Type B pancreatic cell (in vitro differentiated cells): ENCODE measurements around the gene TMTC2. TPM values are rescaled to one million over a fixed set of nuclear protein-coding genes. Genes with fewer than 3 reads are reported as not detected.
"Not testable (repeated sequence)": the region's sequence is repeated elsewhere in the genome, so short reads cannot be mapped to it uniquely, and the experiment has no call there.

Source experiments
- DNase-seq: peaks from one replicate; pipeline ENCODE4 v3.0.0; 2021; ENCODE audit warnings: mixed read lengths; ENCODE audit not compliant: unreplicated experiment; ENCODE audit errors: extremely low spot score
- H3K27ac Mint-ChIP-seq: 2 replicates; pipeline ENCODE4 v1.8.0; 2021; ENCODE audit warnings: mild to moderate bottlenecking, mixed read lengths
- H3K27me3 Mint-ChIP-seq: 2 replicates; pipeline ENCODE4 v1.8.0; 2021; ENCODE audit warnings: mixed read lengths
- H3K36me3 Mint-ChIP-seq: 2 replicates; pipeline ENCODE4 v1.8.0; 2021; ENCODE audit warnings: mixed read lengths
- H3K4me1 Mint-ChIP-seq: one replicate; pipeline ENCODE4 v1.8.0; 2021; ENCODE audit warnings: mixed read lengths; ENCODE audit not compliant: unreplicated experiment
- H3K4me3 Mint-ChIP-seq: 2 replicates; pipeline ENCODE4 v1.8.0; 2021; ENCODE audit warnings: mild to moderate bottlenecking, mixed read lengths
- H3K9me3 Mint-ChIP-seq: 2 replicates; pipeline ENCODE4 v1.8.0; 2021; ENCODE audit warnings: mixed read lengths
- CTCF ChIP-seq: fragments of 200-600 bp; sonication (generic); conservative IDR thresholded peaks from 2 replicates; pipeline ENCODE4 v1.5.0; 2021; ENCODE audit warnings: antibody characterized with exemption, mild to moderate bottlenecking
- total RNA-seq: library from RNA; stranded (reverse); gene quantifications from 2 replicates; pipeline ENCODE4 v1.2.1, GENCODE V29; 2021; ENCODE audit warnings: low replicate concordance

The TMTC2 gene
- total RNA-seq, 1 donor from 2014 or later = 31.0 TPM

GRCh38 chr12:82835217-82835616, 148.5 kb downstream of the TMTC2 start:
- no peak for TF ChIP-seq CTCF

GRCh38 chr12:82838131-82838551, 151.4 kb downstream of the TMTC2 start:
- Mint-ChIP-seq H3K4me3 (no peak overlapping the region), H3K27me3 (no peaks in the 10 kb centered on the region), H3K9me3 (no peaks in the 10 kb centered on the region), H3K36me3 (peaks cover under 1% of the 10 kb centered on the region), H3K27ac (no peak overlapping the region), H3K4me1 (peaks cover 25% of the 10 kb centered on the region)
- TF ChIP-seq CTCF = no peak
- no peak for DNase-seq

More at GRCh38 chr12:82835217-82835616, 148.5 kb downstream of the TMTC2 start:
- Mint-ChIP-seq H3K4me1 (peaks cover 26% of the 10 kb centered on the region), H3K36me3 (peaks cover 5% of the 10 kb centered on the region), H3K9me3 (no peaks in the 10 kb centered on the region), H3K27me3 (no peaks in the 10 kb centered on the region), H3K27ac (no peak overlapping the region), H3K4me3 (no peak overlapping the region)
- DNase-seq = no peak

GRCh38 chr12:82838827-82839226, 152.1 kb downstream of the TMTC2 start:
- H3K27ac Mint-ChIP-seq = no peak overlapping the region
- no peaks in the 10 kb centered on the region for H3K27me3 Mint-ChIP-seq
- DNase-seq = no peak
- no peaks in the 10 kb centered on the region for H3K9me3 Mint-ChIP-seq
- H3K36me3 Mint-ChIP-seq = peaks cover 3% of the 10 kb centered on the region
- peaks cover 25% of the 10 kb centered on the region for H3K4me1 Mint-ChIP-seq
- no peak overlapping the region for H3K4me3 Mint-ChIP-seq
- no peak for TF ChIP-seq CTCF

- Mint-ChIP-seq H3K9me3 (no peaks in the 10 kb centered on the region), H3K4me1 (peaks cover 25% of the 10 kb centered on the region), H3K36me3 (peaks cover 7% of the 10 kb centered on the region), H3K4me3 (no peak overlapping the region), H3K27me3 (no peaks in the 10 kb centered on the region), H3K27ac (no peak overlapping the region)
- DNase-seq = no peak
- TF ChIP-seq CTCF = no peak
Observed at GRCh38 chr12:82839796-82840195, 153.1 kb downstream of the TMTC2 start.

GRCh38 chr12:82841487-82841904, 154.8 kb downstream of the TMTC2 start:
- H3K4me1 Mint-ChIP-seq = peaks cover 25% of the 10 kb centered on the region
- no peak for TF ChIP-seq CTCF
- no peak overlapping the region for H3K27ac Mint-ChIP-seq
- no peak for DNase-seq
- H3K27me3 Mint-ChIP-seq = no peaks in the 10 kb centered on the region
- no peak overlapping the region for H3K4me3 Mint-ChIP-seq
- H3K9me3 Mint-ChIP-seq = no peaks in the 10 kb centered on the region
- peaks cover 9% of the 10 kb centered on the region for H3K36me3 Mint-ChIP-seq

GRCh38 chr12:82842480-82842879, 155.8 kb downstream of the TMTC2 start:
- Mint-ChIP-seq H3K9me3 (no peaks in the 10 kb centered on the region), H3K36me3 (peaks cover 14% of the 10 kb centered on the region), H3K4me1 (peaks cover 25% of the 10 kb centered on the region), H3K27ac (no peak overlapping the region), H3K4me3 (no peak overlapping the region), H3K27me3 (no peaks in the 10 kb centered on the region)
- DNase-seq = no peak
- TF ChIP-seq CTCF = no peak

- H3K27me3 Mint-ChIP-seq, H3K9me3 Mint-ChIP-seq, H3K27ac Mint-ChIP-seq, H3K4me3 Mint-ChIP-seq, DNase-seq: not testable (repeated sequence)
- peaks cover 11% of the 10 kb centered on the region for H3K4me1 Mint-ChIP-seq
- peaks cover 15% of the 10 kb centered on the region for H3K36me3 Mint-ChIP-seq
Observed at GRCh38 chr12:82845076-82845475, 158.4 kb downstream of the TMTC2 start.
